Stimulated activated naive CD8-positive, alpha-beta T cell treated with anti-CD3 and anti-CD28 coated beads, Interleukin-15, Interleukin-2, amounts not matched to agents 100 ng/mL and 50 ng/mL, for 24 hours (primary cell): ENCODE measurements around the gene HOXD13.
A peak's percentile ranks its signal among the peaks of the same experiment; 100 is the strongest.

Experiments
- H3K27ac Mint-ChIP-seq: one replicate; pipeline ENCODE4 v1.8.0; 2021; ENCODE audit warnings: mild to moderate bottlenecking, mixed read lengths
- H3K27me3 Mint-ChIP-seq: one replicate; pipeline ENCODE4 v1.8.0; 2021; ENCODE audit warnings: mixed read lengths
- H3K36me3 Mint-ChIP-seq: one replicate; pipeline ENCODE4 v1.8.0; 2021; ENCODE audit warnings: low read depth, mixed read lengths
- H3K4me1 Mint-ChIP-seq: one replicate; pipeline ENCODE4 v1.8.0; 2021; ENCODE audit warnings: low read depth, mixed read lengths
- H3K4me3 Mint-ChIP-seq: one replicate; pipeline ENCODE4 v1.8.0; 2021; ENCODE audit warnings: mild to moderate bottlenecking, mixed read lengths
- H3K9me3 Mint-ChIP-seq: one replicate; pipeline ENCODE4 v1.8.0; 2021; ENCODE audit warnings: mixed read lengths

The HOXD13 gene

DNA sequence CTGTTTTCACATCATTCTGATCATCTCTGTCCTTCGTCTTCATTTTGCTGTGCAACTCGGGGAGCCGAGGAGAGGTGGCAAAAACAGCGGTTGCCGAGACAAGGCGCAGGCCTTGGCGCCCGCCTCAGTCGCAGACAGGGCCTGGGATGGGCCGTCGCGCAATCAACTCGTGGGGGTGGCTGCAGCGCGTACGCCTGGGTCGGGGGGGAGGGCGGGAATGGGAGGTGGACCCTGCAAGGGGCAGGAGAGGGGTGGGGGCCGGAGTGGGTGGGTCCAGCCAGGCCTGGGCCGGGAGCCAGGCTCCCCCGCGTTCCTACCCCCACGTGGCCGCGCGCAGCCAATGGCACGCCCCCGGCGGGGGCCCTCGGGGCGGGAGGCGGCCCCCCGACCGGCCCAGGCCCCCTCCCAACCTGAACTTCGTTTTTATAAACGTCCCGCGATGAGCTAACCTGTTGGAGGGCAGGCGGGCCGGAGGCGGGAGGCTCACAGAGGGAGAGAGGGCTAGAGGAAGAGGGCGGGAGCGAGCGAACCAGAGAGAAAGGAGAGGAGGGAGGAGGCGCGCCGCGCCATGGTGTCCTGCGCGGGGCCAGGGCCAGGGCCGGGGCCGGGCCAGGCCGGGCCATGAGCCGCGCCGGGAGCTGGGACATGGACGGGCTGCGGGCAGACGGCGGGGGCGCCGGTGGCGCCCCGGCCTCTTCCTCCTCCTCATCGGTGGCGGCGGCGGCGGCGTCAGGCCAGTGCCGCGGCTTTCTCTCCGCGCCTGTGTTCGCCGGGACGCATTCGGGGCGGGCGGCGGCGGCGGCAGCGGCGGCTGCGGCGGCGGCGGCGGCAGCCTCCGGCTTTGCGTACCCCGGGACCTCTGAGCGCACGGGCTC is at the start of gene HOXD13:
HOXD13 (plus strand) TSS at position 452 of the 875 bp plus-strand sequence; CDS start at position 622, 170 bp downstream.
- H3K4me3 Mint-ChIP-seq = peak within 1 kb of the TSS; percentile 43
- H3K36me3 Mint-ChIP-seq = peaks cover 4% of the 10 kb centered on the region
- peaks cover 30% of the 10 kb centered on the region for H3K4me1 Mint-ChIP-seq
- H3K27me3 Mint-ChIP-seq = peaks cover 90% of the 10 kb centered on the region
- H3K9me3 Mint-ChIP-seq = no peaks in the 10 kb centered on the region
- peak within 1 kb of the TSS; percentile 63 for H3K27ac Mint-ChIP-seq

DNA sequence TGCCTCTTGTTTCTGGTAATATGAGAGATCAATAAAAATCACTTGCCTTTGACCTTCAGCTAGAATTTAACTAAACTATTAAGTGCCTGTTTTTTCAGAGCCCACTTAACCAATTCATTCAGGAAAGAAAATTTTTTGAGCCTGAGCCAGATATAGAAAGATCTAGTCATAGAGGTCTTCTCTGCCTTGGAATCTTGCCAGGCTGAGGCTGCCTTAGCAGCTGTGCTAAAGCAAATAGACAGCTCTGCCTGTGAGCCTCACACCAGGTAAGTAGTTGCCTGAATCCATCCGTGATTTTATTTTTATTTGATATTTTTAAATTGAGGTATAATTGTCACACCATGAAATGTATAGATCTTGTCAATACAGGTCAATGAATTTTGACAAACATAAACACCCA is 36.1 kb upstream of the HOXD13 start:
- Mint-ChIP-seq H3K9me3 (no peaks in the 10 kb centered on the region), H3K27me3 (peaks cover 42% of the 10 kb centered on the region), H3K4me3 (no peak overlapping the region), H3K27ac (no peak overlapping the region), H3K36me3 (no peaks in the 10 kb centered on the region), H3K4me1 (no peaks in the 10 kb centered on the region)

DNA sequence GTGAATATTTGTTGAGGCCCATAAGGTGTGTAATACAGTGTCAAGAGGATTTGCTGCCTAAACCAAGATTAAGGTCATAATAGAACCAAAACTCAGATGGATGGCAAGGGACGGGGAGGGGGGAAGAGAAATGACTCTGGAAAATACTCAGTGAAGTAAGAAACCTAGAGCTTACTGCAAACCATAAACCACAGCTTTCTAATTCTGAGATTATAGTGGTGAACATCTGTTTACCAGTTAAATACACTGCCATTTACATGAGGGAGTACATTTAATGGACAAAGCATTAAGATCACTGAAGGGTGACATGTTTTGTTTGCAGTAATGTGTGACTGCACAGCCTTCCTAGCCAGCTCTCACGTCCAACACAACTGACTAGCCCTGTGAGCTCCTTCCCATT is 28.6 kb upstream of the HOXD13 start:
- H3K4me1 Mint-ChIP-seq = peaks cover 13% of the 10 kb centered on the region
- no peak overlapping the region for H3K4me3 Mint-ChIP-seq
- H3K27me3 Mint-ChIP-seq = peaks cover 63% of the 10 kb centered on the region
- no peaks in the 10 kb centered on the region for H3K36me3 Mint-ChIP-seq
- H3K9me3 Mint-ChIP-seq = no peaks in the 10 kb centered on the region
- no peak overlapping the region for H3K27ac Mint-ChIP-seq

DNA sequence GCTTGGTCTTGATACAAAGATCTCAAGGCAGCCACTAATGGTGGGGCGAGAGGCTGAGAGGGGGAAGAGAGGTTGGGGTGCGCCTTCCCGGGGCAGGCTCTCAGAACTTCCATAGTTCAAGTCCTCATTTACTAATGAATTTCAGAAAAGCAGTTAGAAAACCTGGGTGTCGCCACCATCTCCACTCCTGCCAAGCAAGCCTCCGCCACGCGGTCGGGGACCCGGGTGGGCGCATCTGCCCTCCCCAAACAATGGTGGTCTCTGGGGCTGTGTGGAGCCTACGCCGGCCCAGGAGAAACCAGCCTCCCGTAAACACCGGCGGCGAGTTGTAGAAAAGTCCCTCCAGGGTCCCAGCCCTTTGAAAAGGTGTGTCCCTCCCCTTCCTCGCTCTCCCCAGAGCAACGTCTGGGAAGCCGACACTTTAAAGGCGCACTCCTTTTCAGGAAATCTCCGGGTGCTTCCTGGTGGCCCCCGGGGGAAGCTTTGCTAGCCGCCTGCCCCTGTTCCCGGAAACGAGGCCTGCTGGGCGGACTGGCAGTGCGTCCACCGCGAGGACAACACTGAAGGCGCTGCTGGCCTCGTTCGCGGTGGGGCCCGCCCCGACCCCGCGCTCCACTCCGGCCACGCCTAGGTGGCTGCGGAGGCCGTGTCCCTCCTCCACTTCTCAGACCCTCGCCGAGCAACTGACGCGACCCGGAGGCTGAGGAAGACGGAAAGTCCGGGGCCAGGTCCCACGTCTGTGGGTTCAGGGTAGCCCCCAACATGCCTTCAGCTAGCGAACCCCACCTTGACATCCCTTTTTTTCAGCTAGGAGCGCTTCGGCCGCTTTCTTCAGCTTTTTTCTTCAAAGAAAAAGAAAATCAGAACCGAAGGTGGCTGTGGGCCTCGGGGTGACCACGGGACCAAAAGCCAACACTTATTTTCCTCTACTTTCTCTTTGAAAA is 25.6 kb upstream of the HOXD13 start:
- H3K36me3 Mint-ChIP-seq = no peaks in the 10 kb centered on the region
- no peak overlapping the region for H3K4me3 Mint-ChIP-seq
- peaks cover 13% of the 10 kb centered on the region for H3K4me1 Mint-ChIP-seq
- H3K27me3 Mint-ChIP-seq = peaks cover 82% of the 10 kb centered on the region
- no peak overlapping the region for H3K27ac Mint-ChIP-seq
- no peaks in the 10 kb centered on the region for H3K9me3 Mint-ChIP-seq

GRCh38 chr2:176067589-176068418 is 24.7 kb upstream of the HOXD13 start:
- H3K4me1 Mint-ChIP-seq = peaks cover 13% of the 10 kb centered on the region
- H3K4me3 Mint-ChIP-seq = no peak overlapping the region
- H3K27me3 Mint-ChIP-seq = peaks cover 83% of the 10 kb centered on the region
- no peaks in the 10 kb centered on the region for H3K9me3 Mint-ChIP-seq
- H3K27ac Mint-ChIP-seq = no peak overlapping the region
- no peaks in the 10 kb centered on the region for H3K36me3 Mint-ChIP-seq

GRCh38 chr2:176068419-176068832 is 24.1 kb upstream of the HOXD13 start:
- Mint-ChIP-seq H3K27me3 (peaks cover 84% of the 10 kb centered on the region), H3K27ac (no peak overlapping the region), H3K9me3 (no peaks in the 10 kb centered on the region), H3K4me3 (no peak overlapping the region), H3K36me3 (no peaks in the 10 kb centered on the region), H3K4me1 (peaks cover 13% of the 10 kb centered on the region)

- Mint-ChIP-seq H3K4me1 (peaks cover 9% of the 10 kb centered on the region), H3K36me3 (no peaks in the 10 kb centered on the region), H3K27me3 (peaks cover 92% of the 10 kb centered on the region), H3K27ac (no peak overlapping the region), H3K9me3 (peaks cover 11% of the 10 kb centered on the region), H3K4me3 (no peak overlapping the region)
Measured at GRCh38 chr2:176071330-176072291, 20.9 kb upstream of the HOXD13 start.

GRCh38 chr2:176072292-176072669 is 20.2 kb upstream of the HOXD13 start:
- Mint-ChIP-seq H3K4me3 (no peak overlapping the region), H3K9me3 (peaks cover 12% of the 10 kb centered on the region), H3K27ac (no peak overlapping the region), H3K27me3 (peaks cover 94% of the 10 kb centered on the region), H3K36me3 (no peaks in the 10 kb centered on the region), H3K4me1 (peaks cover 9% of the 10 kb centered on the region)

DNA sequence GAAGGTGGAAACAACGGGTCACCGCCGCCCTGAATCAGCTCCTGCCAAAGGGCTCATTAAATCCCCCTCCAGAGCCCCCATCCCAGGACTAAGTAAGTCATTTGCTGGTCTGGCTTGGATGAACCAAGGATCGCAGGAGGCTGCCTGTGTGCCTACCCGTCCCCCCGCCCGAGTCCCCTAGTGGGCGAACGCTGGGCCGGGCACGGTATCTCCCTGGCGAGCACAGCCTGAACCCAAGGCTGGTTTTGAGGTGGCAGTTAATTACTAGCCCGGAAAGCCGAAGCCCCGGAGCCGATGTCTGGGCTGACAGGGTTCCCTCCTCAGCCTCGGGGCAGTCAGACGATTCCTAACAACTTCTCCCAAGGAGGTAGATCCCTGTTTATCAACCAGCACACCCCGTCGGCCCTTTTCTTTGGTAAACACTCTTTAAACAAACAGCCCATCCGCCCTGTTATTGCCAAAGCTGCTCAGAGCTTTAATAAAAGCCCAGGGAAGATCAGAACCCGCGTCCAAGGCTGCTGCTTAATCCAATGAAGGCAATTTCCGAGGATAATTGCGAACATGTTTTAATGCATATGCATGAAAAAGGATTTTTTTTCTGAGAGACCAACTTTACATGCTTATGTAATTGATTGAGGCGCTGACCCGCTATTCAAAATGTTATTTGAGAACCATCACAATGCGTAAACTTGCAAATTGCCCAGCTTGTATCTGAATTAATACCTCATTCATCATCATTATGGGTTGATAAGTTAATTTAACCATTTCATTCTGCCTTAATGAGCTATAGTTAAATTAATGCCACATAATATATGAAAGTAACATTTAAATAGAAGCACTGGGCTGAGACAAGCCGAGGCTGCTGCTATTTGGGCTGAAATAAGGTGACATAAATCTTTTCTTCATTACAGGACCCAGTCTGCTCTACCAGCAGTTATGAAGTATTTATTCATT is 19.3 kb upstream of the HOXD13 start:
- H3K27ac Mint-ChIP-seq = no peak overlapping the region
- peaks cover 13% of the 10 kb centered on the region for H3K9me3 Mint-ChIP-seq
- no peak overlapping the region for H3K4me3 Mint-ChIP-seq
- peaks cover 4% of the 10 kb centered on the region for H3K4me1 Mint-ChIP-seq
- peaks cover 88% of the 10 kb centered on the region for H3K27me3 Mint-ChIP-seq
- peaks cover 1% of the 10 kb centered on the region for H3K36me3 Mint-ChIP-seq

DNA sequence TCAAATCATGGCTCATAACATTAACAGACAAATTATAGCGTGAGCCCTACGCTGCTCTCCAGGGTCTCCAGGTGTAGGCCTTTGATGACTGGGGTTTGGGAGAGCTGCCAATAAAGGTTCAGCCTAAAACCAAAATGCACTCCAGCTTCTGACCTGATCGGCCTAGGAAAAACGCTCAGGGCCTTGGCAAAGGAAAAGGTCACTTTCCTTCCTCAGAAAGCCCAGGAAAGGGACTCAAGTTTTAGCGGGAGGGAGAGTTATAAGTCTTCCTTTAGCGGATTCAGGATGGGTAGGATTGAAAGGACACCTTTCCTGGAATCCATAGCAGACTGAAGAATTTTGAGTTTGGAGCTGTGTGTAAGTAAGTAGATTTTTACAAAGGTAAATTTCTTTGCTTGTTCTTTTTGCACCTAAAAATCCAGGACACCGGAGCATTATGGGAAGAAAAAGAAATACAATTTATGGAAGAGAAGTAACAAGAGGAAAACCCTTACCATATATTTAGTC is 17.5 kb upstream of the HOXD13 start:
- H3K36me3 Mint-ChIP-seq = peaks cover 12% of the 10 kb centered on the region
- peaks cover 86% of the 10 kb centered on the region for H3K27me3 Mint-ChIP-seq
- H3K9me3 Mint-ChIP-seq = peaks cover 20% of the 10 kb centered on the region
- H3K4me1 Mint-ChIP-seq = peaks cover 7% of the 10 kb centered on the region
- H3K27ac Mint-ChIP-seq = no peak overlapping the region
- no peak overlapping the region for H3K4me3 Mint-ChIP-seq

GRCh38 chr2:176075481-176075880 is 17.0 kb upstream of the HOXD13 start:
- H3K27ac Mint-ChIP-seq = no peak overlapping the region
- H3K4me3 Mint-ChIP-seq = no peak overlapping the region
- H3K9me3 Mint-ChIP-seq = peaks cover 20% of the 10 kb centered on the region
- H3K4me1 Mint-ChIP-seq = peaks cover 7% of the 10 kb centered on the region
- peaks cover 12% of the 10 kb centered on the region for H3K36me3 Mint-ChIP-seq
- peaks cover 81% of the 10 kb centered on the region for H3K27me3 Mint-ChIP-seq

DNA sequence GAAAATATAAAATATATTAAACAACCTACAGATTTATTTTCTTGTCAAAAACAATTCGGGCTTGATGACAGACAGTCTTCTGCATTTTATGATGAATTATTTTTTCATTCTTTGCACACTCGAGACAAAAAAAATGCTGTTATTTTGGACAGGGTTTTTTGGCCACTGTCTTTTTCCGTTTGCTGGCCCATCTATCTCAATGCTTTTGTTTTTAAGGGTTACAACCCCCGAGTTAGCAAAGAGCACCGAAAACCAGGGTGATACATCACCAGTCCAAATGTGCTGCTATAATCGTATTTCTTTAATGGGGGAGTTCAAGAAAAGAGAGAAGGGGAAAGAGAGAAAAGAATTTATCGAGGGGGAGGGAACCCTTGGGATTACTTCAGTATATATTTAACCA is 16.5 kb upstream of the HOXD13 start:
- H3K27ac Mint-ChIP-seq = no peak overlapping the region

More for the DNA sequence above, 16.5 kb upstream of the HOXD13 start:
- peaks cover 21% of the 10 kb centered on the region for H3K9me3 Mint-ChIP-seq
- peaks cover 14% of the 10 kb centered on the region for H3K36me3 Mint-ChIP-seq
- peaks cover 79% of the 10 kb centered on the region for H3K27me3 Mint-ChIP-seq
- H3K4me1 Mint-ChIP-seq = peaks cover 9% of the 10 kb centered on the region
- H3K4me3 Mint-ChIP-seq = no peak overlapping the region
